NCI-H128 (cell line): Measurements from ENCODE around the gene DNA2.
"Not testable (repeated sequence)": the region's sequence is repeated elsewhere in the genome, so short reads cannot be mapped to it uniquely, and the experiment has no call there.

Experiments used
- DNase-seq: peaks from one replicate; lab custom pipeline; 2025; ENCODE audit not compliant: unreplicated experiment; lab: John Stamatoyannopoulos, UW

Gene DNA2

DNA sequence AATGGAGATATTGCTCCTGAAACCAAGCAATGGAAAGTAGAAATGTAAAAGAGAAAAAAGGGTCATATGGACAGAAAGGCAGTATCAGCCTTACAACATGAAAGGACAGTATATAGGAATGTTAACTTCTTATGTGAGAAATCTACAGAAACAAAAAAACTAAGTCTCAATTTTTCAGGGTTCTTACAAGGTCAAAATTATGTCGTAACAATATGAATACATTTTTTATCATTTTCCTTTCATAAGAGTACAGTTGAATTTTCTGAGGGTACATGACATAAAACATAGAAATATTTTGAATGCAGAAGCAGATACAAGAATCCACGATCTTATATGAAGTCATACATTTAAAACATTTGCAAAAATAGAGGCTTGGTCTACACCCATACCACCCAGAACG lies 10.7 kb downstream of the DNA2 start:
- DNase-seq, result no peak

DNA sequence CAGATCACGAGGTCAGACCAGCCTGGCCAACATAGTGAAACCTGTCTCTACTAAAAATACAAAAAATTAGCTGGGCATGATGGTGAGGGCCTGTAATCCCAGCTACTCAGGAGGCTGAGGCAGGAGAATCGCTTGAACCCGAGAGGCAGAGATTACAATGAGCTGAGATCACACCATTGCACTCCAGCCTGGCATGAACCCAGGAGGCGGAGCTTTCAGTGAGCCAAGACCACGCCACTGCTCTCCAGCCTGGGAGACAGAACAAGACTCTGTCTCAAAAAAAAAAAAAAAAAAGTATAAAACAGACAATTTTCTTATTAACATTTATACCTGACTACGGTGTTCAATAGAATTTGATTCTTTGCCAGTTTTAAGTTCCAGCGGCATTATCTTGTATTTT lies 22.1 kb downstream of the DNA2 start:
- not testable (repeated sequence) for DNase-seq

DNA sequence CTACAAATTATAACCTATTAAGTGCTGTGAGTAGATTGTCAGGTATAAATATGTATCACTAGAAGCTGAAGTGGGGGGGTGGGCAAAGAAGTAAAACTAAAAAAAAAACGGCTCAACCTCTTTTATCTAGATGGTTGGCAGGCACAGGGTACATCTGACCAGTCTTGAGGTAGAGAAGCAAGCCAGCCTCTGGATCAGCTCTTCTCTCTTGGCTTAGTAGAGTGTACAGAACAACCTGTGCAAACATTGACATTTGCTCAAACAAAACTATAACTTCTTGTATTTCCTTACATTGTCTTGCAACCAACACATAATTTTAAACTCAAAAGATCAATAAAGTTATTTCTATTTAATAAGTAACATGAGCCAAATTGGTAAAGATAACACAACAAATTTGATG lies 25.6 kb downstream of the DNA2 start:
- no peak for DNase-seq

DNA sequence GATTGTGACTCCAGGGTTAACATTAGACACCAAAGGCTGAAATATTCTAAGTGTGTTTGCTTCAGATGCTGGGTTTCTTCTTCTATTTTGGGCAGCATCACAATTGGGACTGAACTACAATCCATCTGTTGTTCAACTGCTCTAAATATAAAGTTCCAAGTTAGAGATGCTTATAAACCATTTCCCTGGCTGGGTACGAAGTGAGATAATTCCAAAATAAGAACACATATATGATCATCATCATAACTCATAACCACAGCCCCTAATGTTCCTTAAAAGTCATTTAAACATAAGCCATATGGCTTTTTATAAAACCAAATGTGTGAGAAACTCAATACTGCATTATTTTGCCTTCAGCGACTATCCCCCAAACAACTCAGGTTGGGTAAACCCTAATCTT lies 28.8 kb downstream of the DNA2 start:
- DNase-seq, result no peak

- no peak for DNase-seq
Observed at GRCh38 chr10:68440898-68441297, 30.9 kb downstream of the DNA2 start.

- no peak for DNase-seq
Observed at GRCh38 chr10:68435803-68436202, 36.0 kb downstream of the DNA2 start.

DNA sequence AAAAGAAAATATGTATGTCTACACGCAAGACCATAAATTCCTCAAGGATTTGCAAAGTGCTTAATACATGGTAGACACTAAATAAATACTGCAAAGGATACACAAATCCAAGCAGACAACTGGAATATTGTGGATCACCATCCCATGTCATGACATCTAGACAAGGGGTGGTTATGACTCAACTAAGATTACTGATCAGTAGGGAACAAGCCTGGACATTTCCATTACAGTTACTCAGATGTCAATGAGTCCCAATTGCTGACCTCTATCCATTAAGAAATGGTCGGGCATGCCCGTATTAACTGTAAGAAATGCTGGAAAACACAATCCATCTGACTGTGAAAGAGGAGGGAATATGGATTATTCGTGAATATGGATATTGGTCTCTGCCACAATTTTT lies 37.1 kb downstream of the DNA2 start:
- no peak for DNase-seq

GRCh38 chr10:68428396-68429104 lies 43.2 kb downstream of the DNA2 start:
- DNase-seq, result no peak

DNA sequence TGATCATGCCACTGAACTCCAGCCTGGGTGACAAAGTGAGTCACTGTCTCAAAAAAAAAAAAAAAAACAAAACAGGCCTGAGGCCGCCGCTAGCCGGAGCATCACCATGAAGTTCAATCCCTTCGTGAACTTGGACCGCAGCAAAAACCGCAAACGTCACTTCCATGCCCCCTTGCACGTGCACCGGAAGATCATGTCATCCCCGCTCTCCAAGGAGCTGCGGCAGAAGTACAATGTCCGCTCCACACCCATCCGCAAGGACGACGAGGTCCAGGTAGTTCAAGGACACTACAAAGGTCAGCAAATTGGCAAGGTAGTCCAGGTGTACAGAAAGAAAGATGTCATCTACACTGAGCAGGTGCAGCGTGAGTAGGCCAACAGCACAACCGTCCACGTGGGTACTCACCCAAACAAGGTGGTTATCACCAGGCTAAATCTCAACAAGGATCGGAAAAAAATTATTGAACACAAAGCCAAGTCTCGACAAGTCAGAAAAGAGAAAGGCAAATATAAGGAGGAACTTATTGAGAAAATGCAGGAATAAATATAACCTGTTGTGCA lies 47.2 kb downstream of the DNA2 start:
- DNase-seq, result no peak

DNA sequence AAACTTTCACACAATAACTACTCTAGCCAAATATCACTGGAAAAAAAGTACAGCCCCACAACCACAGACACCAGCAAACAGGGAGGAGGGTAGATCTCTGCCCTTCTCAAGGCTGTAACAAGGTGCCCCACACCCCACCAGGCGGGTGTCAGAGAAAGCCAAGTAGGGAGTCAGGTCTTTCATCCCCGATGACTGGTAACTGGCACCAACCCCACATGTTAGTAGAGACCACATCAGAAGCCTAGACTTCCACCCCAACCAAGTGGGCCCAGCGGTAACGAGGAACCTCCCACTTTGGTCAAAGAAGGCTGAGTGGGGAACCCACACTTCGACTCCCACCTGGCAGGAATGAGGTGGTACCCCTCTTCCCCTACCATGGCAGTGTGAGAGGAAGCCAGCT lies 48.3 kb downstream of the DNA2 start:
- no peak for DNase-seq

GRCh38 chr10:68419376-68419775 lies 52.4 kb downstream of the DNA2 start:
- DNase-seq, result no peak

- DNase-seq, result no peak
Observed at GRCh38 chr10:68408898-68409518, 62.8 kb downstream of the DNA2 start.

GRCh38 chr10:68406815-68407548 lies 64.8 kb downstream of the DNA2 start, which contains the start of gene RUFY2:
TSS of gene RUFY2 (minus strand) at chr10:68407277. CDS start at chr10:68407189, 88 bp downstream.
- DNase-seq, result peak; percentile 25

DNA sequence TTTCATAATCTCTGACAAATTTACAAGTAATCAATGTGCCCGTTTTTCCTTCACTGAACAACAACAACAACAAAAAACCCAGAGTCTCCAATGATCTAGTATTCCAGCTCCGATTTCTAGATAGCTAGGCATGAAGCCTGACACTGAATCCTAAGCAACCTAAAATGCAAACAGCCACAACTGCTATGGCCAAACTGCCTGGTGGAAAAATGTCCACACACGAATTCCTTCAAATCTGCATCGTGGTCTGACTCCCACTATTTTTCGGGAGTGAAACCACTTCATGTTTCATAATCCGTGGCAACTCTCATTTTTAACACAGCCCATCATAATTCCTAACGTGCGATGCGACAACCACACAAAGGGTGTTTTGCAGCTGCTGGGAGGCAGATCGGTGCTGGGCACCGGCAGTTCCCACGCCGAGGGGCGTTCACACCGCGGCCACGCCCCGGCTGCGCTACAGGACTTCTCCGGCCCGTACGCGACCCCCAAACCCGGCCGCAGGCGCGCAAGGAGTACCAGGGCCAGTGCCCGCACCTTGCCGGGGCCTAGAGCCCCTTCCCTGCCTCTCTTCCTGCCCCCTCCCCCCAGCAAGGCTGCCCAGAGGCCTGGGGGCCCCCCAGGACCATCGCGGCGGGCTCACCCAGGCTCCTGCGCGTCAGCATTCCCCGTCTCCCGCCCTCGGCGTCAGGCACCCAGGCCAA lies 65.5 kb downstream of the DNA2 start:
- DNase-seq, result peak; percentile 12

DNA sequence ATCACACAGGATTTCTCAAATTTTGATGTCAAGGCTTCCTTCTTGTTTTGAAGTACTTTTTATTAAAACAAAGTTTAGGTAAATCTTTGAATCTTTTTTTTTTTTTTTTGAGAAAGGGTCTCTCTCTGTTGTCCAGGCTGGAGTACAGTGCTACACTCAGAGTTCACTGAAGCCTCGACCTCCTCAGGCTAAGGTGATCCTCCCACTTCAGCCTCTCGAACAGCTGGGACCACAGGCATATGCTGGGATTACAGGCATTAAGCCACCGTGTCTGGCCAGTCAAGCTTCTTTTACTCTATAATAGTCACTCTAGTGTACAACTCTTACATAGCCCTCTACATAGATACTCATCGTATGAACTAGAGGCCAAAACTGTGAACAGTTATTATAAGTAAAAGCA lies 68.1 kb downstream of the DNA2 start:
- no peak for DNase-seq

- no peak for DNase-seq
Observed at GRCh38 chr10:68402276-68402675, 69.5 kb downstream of the DNA2 start.

DNA sequence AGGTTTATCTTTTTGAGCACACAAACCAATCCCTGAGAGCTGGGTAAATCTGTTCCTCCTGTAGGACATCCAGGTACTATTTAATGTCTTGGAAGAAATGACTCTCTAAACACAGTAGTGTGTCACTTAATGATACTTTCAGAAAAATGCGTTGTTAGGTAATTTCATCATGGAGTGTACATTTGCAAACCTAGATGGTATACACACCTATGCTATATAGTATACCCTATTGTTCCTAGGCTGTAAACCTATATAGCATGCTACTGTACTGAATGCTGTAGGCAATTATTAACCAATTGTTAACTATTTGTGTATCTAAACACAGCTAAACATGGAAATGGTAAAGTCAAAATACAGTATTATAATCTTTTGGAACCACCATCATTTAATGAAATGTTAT lies 74.8 kb downstream of the DNA2 start:
- DNase-seq, result no peak

DNA sequence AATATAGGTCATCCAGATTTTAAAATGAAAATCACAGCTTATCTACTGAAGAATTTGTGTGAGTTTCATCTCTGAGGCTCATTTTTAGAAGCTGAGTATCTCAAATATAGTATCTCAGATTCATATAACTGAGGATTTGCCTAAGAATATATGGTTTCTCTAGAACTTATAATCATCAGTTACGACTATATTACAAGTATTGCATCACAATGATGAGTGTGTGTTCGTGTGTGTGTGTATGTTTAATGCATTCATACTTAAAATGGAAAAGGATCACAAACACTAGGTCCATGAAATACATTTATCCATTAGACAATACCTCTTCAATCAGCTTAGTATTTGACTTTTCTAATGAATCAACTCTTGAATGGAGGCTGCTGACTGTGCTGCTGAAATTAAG lies 86.0 kb downstream of the DNA2 start:
- no peak for DNase-seq

DNA sequence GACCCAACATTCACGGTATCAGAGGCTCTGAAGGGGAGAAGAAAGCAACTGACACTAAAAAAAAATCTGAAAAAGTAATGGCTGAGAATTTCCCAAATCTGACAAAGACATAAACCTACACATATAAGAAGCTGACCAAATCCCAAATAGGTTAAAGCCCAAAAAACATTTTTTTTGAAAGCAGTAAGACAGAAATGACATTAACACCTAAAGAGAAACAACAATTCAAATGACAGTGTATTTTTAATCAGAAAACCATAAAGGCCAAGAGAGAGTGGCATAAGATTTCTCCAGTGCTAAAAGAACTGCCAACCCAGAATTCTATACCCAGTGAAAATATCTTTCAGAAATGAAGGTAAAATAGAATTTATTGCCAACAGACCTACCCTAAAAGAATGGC lies 100.2 kb downstream of the DNA2 start:
- no peak for DNase-seq

GRCh38 chr10:68367121-68367520 lies 104.7 kb downstream of the DNA2 start:
- no peak for DNase-seq

DNA sequence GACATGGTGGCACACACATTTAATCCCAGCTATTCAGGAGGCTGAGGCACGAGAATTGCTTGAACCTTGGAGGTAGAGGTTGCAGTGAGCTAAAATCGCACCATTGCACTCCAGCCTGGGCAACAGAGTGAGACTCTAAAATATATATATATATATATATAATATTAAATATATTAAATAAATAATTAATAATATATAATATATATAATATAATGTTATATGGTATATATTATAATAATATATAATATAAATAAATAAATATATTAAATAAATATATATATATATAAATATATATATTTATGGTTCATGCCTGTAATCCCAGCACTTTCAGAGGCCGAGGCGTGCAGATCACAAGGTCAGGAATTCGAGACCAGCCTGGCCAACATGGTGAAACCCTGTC lies 105.2 kb downstream of the DNA2 start:
- no peak for DNase-seq
